GM18511 (cell line): ENCODE results near the gene NAA30.

Source experiments
- ATAC-seq: cut with Tn5 transposase; IDR thresholded peaks from one replicate; pipeline ENCODE4 v1.9.1; 2021; ENCODE audit warnings: mild to moderate bottlenecking, moderate library complexity; ENCODE audit not compliant: unreplicated experiment

Gene NAA30

GRCh38 chr14:57391517-57392195, 1.3 kb downstream of the NAA30 start:
- no peak for ATAC-seq

GRCh38 chr14:57392830-57393229, 2.4 kb downstream of the NAA30 start:
- ATAC-seq, result no peak

DNA sequence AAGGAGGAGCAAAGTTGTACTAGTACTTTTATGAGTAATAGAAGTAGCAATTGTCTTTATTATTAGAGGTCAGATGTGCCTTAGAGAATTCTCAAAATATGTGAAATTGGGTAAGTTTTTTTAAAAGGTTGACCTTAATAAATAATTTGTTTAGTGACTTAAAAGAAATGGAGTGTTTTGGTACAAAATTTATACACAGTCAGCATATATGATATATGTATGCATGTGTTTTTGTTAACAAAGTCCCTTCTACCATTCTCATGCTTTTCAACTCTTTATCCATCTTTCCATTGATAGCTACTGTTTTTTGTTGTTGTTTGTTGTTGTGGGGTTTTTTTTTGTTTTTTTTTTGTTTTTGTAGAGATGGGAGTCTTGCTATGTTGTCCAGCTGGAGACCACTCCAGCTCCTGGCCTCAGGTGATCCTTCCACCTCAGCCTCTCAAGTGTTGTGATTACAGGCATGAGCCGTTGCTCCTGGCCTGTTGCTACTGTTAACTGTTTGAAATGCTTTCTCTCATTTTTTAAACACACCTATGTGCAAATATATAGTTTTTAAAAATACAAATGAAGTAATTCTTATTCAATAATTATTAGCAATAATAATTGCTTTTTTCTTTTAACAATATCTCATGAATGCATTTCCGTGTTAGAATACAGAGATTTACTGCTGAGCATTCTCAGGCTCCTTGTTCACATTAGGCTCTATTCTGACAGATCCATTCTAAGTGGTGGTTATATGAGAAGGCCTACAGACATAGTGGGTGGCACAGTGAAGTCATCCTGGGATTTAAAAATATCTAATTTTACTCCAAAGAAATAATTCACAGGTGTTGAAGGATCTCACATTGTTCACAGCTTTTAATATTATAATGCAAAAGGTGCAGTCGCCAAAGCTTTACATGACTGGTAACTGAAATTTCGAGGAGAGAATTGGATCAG, 10.4 kb downstream of the NAA30 start:
- no peak for ATAC-seq

GRCh38 chr14:57401501-57401900, 11.1 kb downstream of the NAA30 start:
- ATAC-seq, result no peak

DNA sequence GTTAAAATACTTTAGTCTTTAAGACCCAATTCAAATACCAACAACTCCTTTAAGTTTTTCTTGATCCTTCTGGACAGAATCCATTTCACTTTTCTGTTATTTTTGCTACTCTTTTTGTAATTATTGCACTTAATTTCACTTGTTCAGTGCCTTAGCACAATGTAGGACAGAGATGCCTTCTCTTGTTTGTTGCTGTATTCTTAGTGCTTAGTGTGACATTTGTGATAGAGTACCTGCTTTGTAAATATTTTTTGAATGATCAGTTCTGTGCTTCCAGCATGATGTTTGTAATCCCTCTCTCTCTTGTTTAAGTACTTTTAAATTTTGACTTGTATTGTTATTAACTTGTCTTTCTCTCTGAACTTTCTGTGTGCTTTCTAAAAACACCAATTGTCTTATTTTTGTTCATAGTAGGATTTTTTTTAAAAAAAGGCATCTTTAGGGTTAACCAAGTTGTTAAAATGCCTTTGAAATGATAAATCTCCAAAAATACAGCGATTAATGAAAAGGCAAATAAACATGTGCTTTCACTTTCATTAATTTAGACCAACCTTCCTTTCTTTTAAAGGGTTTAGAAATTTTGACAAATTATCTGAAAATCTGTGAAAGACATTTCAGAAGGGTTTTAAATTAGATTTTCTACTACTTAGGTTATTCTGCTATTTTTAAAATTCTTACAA, 11.9 kb downstream of the NAA30 start:
- ATAC-seq, result no peak

GRCh38 chr14:57403521-57403864, 13.1 kb downstream of the NAA30 start:
- no peak for ATAC-seq

DNA sequence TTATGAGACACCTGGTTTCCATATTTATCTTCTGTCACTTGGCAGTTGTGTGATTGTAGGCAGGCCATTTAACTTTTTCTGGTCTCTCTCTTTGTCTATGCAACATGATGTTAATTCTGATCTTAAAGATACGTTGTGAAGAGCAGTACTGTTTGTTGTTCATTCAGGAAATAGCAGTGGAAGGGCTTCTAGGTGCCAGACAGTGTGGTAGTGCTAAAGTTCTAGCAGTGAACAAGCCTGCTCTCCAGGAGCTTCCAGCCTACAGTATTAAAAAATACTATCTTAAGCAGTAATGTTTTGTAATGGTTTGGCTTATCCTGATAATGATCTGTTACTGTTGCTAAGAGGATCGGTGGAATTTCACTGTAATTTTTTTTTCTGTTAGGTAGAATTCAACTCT, 15.2 kb downstream of the NAA30 start:
- no peak for ATAC-seq

GRCh38 chr14:57408037-57408436, 17.7 kb downstream of the NAA30 start:
- ATAC-seq, result no peak

- ATAC-seq, result no peak
These were observed 18.2 kb downstream of the NAA30 start for GRCh38 chr14:57408634-57409033.

GRCh38 chr14:57412341-57412740, 22.0 kb downstream of the NAA30 start:
- no peak for ATAC-seq

DNA sequence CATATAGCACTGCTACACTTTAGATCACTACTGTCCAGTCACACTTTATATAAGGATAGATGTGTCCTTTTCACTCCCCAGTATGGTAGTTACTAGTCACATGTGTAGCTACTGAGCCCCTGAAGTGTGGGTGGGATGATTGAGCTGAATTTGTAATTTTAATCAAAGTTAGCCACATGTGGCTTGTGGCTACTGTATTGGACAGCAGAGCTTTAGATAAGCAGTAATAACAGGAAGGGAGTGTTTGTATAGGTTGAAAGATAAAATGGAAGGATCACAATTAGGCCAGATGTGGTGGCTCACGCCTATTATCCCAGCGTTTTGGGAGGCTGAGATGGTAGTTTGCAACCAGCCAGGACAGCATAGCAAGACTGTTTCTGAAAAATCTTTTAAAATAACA, 23.5 kb downstream of the NAA30 start:
- no peak for ATAC-seq

- no peak for ATAC-seq
These were observed 26.8 kb downstream of the NAA30 start for GRCh38 chr14:57417228-57417627.

GRCh38 chr14:57418999-57419398, 28.6 kb downstream of the NAA30 start:
- no peak for ATAC-seq

GRCh38 chr14:57420033-57420432, 29.6 kb downstream of the NAA30 start:
- ATAC-seq, result no peak

DNA sequence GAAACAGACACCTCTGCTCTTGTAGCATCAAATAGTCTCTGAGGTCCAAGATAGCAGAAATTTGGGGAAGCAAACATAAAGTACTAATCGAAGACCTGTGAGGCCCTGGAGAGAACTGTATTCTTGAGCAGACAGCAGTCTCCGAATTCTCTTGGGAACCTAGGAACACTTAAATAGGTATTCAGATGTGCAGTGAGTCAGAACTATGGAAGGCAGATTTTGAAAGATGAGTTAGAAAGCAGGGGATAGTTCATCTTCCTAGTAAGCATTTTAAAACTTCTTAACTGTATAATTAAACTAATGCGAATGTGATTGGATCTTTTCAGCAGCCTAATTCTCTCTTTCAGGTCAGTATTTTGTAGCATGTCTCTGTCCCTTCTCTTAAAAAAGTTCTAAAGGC, 30.6 kb downstream of the NAA30 start:
- ATAC-seq, result no peak

DNA sequence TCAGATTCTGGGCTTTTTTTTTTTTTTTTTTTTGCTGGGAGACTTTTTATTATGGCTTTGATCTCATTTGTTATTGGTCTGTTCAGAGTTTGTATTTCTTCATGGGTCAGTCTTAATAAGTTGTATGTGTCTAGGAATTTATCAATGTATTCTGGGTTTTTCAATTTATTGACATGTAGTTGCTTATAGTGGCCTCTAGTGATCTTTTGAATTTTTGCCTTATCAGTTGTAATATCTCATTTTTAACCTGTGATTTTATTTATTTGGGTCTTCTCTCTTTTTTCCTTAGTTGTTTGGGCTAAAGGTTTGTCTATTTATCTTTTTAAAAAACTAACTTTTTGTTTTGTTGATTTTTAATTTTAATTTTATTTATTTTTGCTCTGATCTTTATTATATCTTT, 45.5 kb downstream of the NAA30 start:
- ATAC-seq, result no peak

DNA sequence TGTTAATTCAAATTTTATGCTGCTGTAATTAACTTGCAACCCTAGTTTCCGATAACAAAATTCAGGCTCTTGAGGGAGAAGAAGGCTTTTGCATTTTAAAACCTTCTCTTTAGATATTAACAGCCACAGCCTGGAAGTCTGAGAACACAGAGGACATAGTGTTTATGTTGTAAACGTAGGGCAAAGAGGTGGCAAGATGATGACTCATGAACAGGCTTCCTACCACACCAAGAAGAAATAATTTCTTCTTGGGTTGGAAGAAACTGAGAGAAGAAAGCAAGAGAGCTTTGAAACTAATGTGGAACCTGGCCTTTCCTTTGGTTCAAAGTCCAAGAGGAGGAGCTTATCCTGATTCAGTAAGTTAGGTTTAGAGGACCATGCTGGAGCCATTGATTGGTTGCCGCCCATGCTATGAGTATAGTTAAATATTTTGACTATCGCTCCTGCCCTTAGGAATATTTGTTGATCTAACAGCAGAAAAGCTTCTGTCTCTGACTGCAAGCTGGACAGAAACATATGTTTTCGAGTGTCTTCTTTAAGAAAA, 71.5 kb downstream of the NAA30 start:
- ATAC-seq, result no peak

DNA sequence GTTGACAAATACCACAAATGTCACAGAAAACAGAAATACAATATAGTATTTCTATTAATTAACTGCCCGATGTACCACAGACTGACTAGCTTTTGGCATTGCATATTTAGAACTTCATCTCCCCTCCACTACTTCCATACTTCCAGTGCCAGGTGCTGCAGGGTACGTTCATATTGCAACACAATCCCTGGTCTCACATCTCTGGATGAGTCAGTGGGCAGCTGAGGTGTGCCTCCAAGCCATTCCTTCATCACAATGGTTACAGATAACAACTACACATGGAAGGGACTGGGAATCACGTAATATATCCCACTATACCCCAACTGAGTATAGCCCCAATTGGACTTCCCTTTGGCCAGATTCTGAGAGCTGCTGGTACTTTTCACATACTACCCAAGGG, 72.2 kb downstream of the NAA30 start:
- ATAC-seq, result no peak

DNA sequence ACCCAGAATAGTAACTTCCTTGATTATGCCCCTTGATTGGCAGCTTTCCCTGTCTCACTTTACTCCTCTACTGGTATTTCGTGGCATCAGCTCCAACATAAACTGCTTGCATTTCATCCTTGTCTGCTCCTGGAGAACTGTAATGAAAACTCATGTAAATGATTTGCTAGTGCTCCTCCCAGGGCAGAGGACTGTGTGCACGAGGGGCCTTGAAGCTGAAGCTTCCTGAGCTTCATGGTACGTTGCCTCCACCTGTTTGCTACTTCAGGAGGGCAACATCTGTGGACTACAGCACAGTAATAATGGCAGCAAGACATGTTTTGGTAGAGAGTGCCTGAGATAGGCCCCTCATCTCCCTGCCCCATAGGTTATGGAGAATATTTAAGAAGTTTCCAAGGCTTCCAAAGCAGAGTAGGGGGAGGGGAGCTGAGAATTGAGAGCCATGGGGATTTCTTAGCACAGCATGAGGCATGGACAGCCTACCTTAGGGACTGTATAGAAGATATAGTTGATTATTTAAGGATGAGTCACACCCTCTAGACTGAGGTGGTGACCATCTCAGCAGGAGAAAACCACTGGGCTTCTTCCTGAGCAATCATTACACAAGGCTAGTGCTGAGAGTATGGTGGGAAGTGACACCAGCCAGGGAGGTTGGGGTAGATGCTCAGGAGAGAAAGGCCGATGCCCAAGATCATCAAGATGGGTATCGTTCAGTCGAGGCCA, 73.8 kb downstream of the NAA30 start:
- ATAC-seq, result peak; percentile 90
